Endothelial cell (in vitro differentiated cells): Measurements from ENCODE around the gene SAP30L. TPM values are rescaled to one million over a fixed set of nuclear protein-coding genes. Genes with fewer than 3 reads are reported as not detected.

Source experiments
- DNase-seq: peaks from one replicate; pipeline ENCODE4 v3.0.0; 2021; ENCODE audit warnings: low spot score
- H3K27ac Mint-ChIP-seq: one replicate; pipeline ENCODE4 v1.8.0; 2021; ENCODE audit warnings: mixed read lengths, inconsistent platforms; ENCODE audit not compliant: unreplicated experiment
- H3K27me3 Mint-ChIP-seq: one replicate; pipeline ENCODE4 v1.8.0; 2021; ENCODE audit warnings: mild to moderate bottlenecking, moderate library complexity, mixed read lengths, inconsistent platforms; ENCODE audit not compliant: unreplicated experiment
- H3K36me3 Mint-ChIP-seq: one replicate; pipeline ENCODE4 v1.8.0; 2021; ENCODE audit warnings: mild to moderate bottlenecking, low read depth, mixed read lengths, inconsistent platforms; ENCODE audit not compliant: unreplicated experiment
- H3K4me1 Mint-ChIP-seq: one replicate; pipeline ENCODE4 v1.8.0; 2021; ENCODE audit warnings: mild to moderate bottlenecking, mixed read lengths, inconsistent platforms; ENCODE audit not compliant: unreplicated experiment
- H3K4me3 Mint-ChIP-seq: one replicate; pipeline ENCODE4 v1.8.0; 2021; ENCODE audit warnings: mild to moderate bottlenecking, mixed read lengths, inconsistent platforms; ENCODE audit not compliant: unreplicated experiment
- H3K9me3 Mint-ChIP-seq: one replicate; pipeline ENCODE4 v1.8.0; 2021; ENCODE audit warnings: mixed read lengths, inconsistent platforms; ENCODE audit not compliant: unreplicated experiment
- CTCF ChIP-seq: fragments of 200-600 bp; sonication (generic); IDR thresholded peaks from one replicate; pipeline ENCODE4 v1.5.0; 2021; ENCODE audit warnings: antibody characterized with exemption; ENCODE audit not compliant: unreplicated experiment
- total RNA-seq: library from RNA; stranded (reverse); fragmentation: NEBNext Ultra II Directional; extraction: Animal tissue kit (Norgen Biotek cat#: 25700); gene quantifications from one replicate; pipeline ENCODE4 v1.2.1, GENCODE V29; 2021; ENCODE audit not compliant: unreplicated experiment

SAP30L gene
- total RNA-seq, 1 donor from 2014 or later = 40.8 TPM

- Mint-ChIP-seq H3K9me3 (no peaks in the 10 kb centered on the region), H3K27me3 (peaks cover 2% of the 10 kb centered on the region), H3K4me1 (peaks cover 13% of the 10 kb centered on the region), H3K4me3 (no peak overlapping the region), H3K27ac (no peak overlapping the region), H3K36me3 (no peaks in the 10 kb centered on the region)
- DNase-seq = no peak
- TF ChIP-seq CTCF = no peak
Measured at GRCh38 chr5:154502180-154502579, 56.4 kb downstream of the SAP30L start.

GRCh38 chr5:154503698-154504039, 57.9 kb downstream of the SAP30L start:
- Mint-ChIP-seq H3K9me3 (no peaks in the 10 kb centered on the region), H3K27ac (no peak overlapping the region), H3K36me3 (no peaks in the 10 kb centered on the region), H3K4me1 (peaks cover 8% of the 10 kb centered on the region), H3K4me3 (no peak overlapping the region), H3K27me3 (peaks cover 3% of the 10 kb centered on the region)
- no peak for DNase-seq
- no peak for TF ChIP-seq CTCF

- no peak overlapping the region for H3K27ac Mint-ChIP-seq
- H3K9me3 Mint-ChIP-seq = no peaks in the 10 kb centered on the region
- no peak for TF ChIP-seq CTCF
- no peaks in the 10 kb centered on the region for H3K36me3 Mint-ChIP-seq
- H3K4me1 Mint-ChIP-seq = no peaks in the 10 kb centered on the region
- no peak for DNase-seq
- H3K27me3 Mint-ChIP-seq = peaks cover 6% of the 10 kb centered on the region
- no peak overlapping the region for H3K4me3 Mint-ChIP-seq
Measured at GRCh38 chr5:154505567-154505966, 59.8 kb downstream of the SAP30L start.

GRCh38 chr5:154506049-154506715, 60.4 kb downstream of the SAP30L start:
- Mint-ChIP-seq H3K9me3 (no peaks in the 10 kb centered on the region), H3K4me1 (no peaks in the 10 kb centered on the region), H3K36me3 (no peaks in the 10 kb centered on the region), H3K4me3 (no peak overlapping the region), H3K27ac (no peak overlapping the region), H3K27me3 (peaks cover 6% of the 10 kb centered on the region)
- TF ChIP-seq CTCF = no peak
- no peak for DNase-seq

- Mint-ChIP-seq H3K4me3 (no peak overlapping the region), H3K27ac (no peak overlapping the region), H3K4me1 (no peaks in the 10 kb centered on the region), H3K9me3 (no peaks in the 10 kb centered on the region), H3K27me3 (peaks cover 6% of the 10 kb centered on the region), H3K36me3 (no peaks in the 10 kb centered on the region)
- DNase-seq = no peak
- no peak for TF ChIP-seq CTCF
Measured at GRCh38 chr5:154506716-154507080, 60.9 kb downstream of the SAP30L start.
